H54 (cell line): ENCODE data around the gene ABHD12B.

ENCODE experiments used
- DNase-seq: peaks from one replicate; pipeline ENCODE4 v3.0.0; 2011; ENCODE audit warnings: low spot score, mixed read lengths; ENCODE audit not compliant: insufficient read length
- FAIRE-seq: peaks from 3 replicates; lab custom pipeline; 2011; peaks lifted over from hg19 to GRCh38; lab: Jason Lieb, UNC
- POLR2A ChIP-seq: IDR thresholded peaks from 2 replicates; pipeline ENCODE4 v1.6.1; 2011; ENCODE audit warnings: low read depth, mild to moderate bottlenecking, low read length

Gene ABHD12B

GRCh38 chr14:50832935-50833630 lies 38.8 kb upstream of the ABHD12B start:
- DNase-seq (no peak), FAIRE-seq (no peak)
- TF ChIP-seq POLR2A, result no peak

- FAIRE-seq (no peak), DNase-seq (no peak)
- TF ChIP-seq POLR2A, result no peak
Measured at GRCh38 chr14:50834802-50835276, 37.0 kb upstream of the ABHD12B start.

- no peak for TF ChIP-seq POLR2A
- no peak for FAIRE-seq
- DNase-seq, result no peak
Measured at GRCh38 chr14:50835280-50835679, 36.6 kb upstream of the ABHD12B start.

DNA sequence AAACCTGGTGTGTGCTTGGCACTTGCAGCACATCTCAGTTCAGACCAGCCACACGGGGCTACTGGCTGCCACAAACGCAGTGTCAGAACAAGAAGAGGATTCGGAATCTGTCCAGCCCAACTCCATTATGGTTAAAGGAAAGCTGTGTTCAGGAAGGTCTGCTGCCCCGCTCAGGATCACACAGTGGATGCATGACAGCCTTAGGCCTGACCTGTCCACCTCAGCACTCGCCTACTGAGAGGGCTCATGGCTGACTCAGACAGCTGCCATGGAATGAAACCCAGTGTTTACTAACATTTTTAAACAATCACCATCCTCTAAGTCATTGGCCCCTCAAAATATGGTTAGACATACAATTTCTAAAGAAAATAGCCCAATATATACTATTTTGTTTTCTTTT lies 35.3 kb upstream of the ABHD12B start:
- DNase-seq, result no peak
- TF ChIP-seq POLR2A, result no peak
- peak; percentile 11 for FAIRE-seq

- no peak for TF ChIP-seq POLR2A
- DNase-seq, result no peak
- no peak for FAIRE-seq
Measured at GRCh38 chr14:50837271-50837670, 34.6 kb upstream of the ABHD12B start.

GRCh38 chr14:50837850-50838470 lies 33.9 kb upstream of the ABHD12B start:
- FAIRE-seq, result no peak
- no peak for TF ChIP-seq POLR2A
- DNase-seq, result no peak

GRCh38 chr14:50839048-50839447 lies 32.8 kb upstream of the ABHD12B start:
- TF ChIP-seq POLR2A, result no peak
- peak; percentile 30 for DNase-seq
- FAIRE-seq, result peak; percentile 62

DNA sequence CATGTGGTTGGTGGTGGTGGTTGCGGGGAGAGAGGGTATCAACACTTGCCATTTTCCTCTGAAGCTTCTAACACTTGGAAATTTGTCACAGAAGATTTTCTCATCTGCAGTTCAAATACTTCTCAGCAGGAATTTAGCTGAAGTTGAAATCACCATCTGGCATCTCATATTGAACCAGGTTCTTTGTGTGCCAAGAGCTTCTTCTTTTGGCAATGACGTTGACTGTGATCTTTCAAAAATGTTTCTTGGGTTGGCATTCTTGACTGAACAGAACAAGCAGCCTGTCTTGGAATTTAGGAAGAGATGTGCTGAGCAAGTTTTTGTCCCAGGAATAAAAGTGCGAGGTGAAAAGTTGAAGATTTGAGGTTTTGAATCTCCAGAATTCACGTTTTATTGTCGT lies 32.2 kb upstream of the ABHD12B start:
- no peak for FAIRE-seq
- no peak for TF ChIP-seq POLR2A
- no peak for DNase-seq

GRCh38 chr14:50844391-50844790 lies 27.5 kb upstream of the ABHD12B start:
- no peak for TF ChIP-seq POLR2A
- DNase-seq (no peak), FAIRE-seq (no peak)

- FAIRE-seq, result no peak
- no peak for DNase-seq
- no peak for TF ChIP-seq POLR2A
Measured at GRCh38 chr14:50845166-50845565, 26.7 kb upstream of the ABHD12B start.

- FAIRE-seq, result peak; percentile 88
- no peak for TF ChIP-seq POLR2A
- DNase-seq, result peak; percentile 43
Measured at GRCh38 chr14:50846226-50846880, 25.5 kb upstream of the ABHD12B start.

- TF ChIP-seq POLR2A, result no peak
- FAIRE-seq, result no peak
- DNase-seq, result no peak
Measured at GRCh38 chr14:50853891-50854290, 18.0 kb upstream of the ABHD12B start.

DNA sequence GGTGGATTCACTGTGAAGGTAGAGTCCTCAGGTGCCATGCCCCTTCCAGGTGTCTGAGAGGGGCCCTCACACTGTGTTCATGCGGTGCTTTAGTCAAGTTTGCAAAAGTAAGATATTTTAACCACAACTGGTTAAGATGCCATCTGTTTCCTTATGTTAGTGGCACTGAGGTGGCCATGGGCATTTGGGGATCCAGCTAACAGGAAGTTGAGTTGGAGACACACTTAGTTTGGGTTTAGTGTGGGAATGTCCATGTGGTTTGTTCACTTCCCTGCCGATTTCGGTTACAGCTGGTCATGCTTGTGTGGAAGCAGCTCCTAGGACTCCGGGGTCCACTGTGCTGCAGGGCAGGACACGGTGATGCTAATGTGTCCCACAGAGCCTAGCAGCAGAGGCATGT lies 17.3 kb upstream of the ABHD12B start:
- FAIRE-seq (no peak), DNase-seq (no peak)
- TF ChIP-seq POLR2A, result no peak

GRCh38 chr14:50855558-50855957 lies 16.3 kb upstream of the ABHD12B start:
- DNase-seq (no peak), FAIRE-seq (no peak)
- TF ChIP-seq POLR2A, result no peak
